HCT116 (cell line): ENCODE measurements around the gene C2orf92. TPM values are rescaled to one million over a fixed set of nuclear protein-coding genes. Genes with fewer than 3 reads are reported as not detected.

Experiments used
- ATAC-seq: fragments of 200-7000 bp; cut with Tn5 transposase; 2 replicates; pipeline ENCODE4 v1.9.1; 2020; ENCODE audit warnings: mild to moderate bottlenecking, moderate library complexity
- BruUV-seq: library from RNA; stranded (reverse); fragments of 400-500 nt; replicated peaks from 2 replicates; lab custom pipeline; 2021; lab: Mats Ljungman, UMichigan
- CTCF ChIA-PET: fragments of 300-600 bp; sonication (Branson Sonifier 250); formaldehyde crosslinking; loops from one replicate; lab custom pipeline; 2021; ENCODE audit warnings: antibody characterized with exemption; lab: Charles Lee
- POLR2A ChIA-PET: fragments of 300-600, 350-600 bp; sonication (Branson Sonifier 250); formaldehyde crosslinking; loops from one replicate; lab custom pipeline; 2021; ENCODE audit warnings: antibody characterized with exemption; lab: Charles Lee
- RAD21 ChIA-PET, 2 experiments: fragments of 300-600 bp; sonication (Branson Sonifier 250); formaldehyde crosslinking; loops; one replicate each; lab custom pipeline; 2023; ENCODE audit warnings: low total read pairs in 2 of 2; ENCODE audit not compliant: uncharacterized antibody in 2 of 2, unreplicated experiment in 2 of 2, low non-redundant PET in 1 of 2; lab: Charles Lee
- DNase-seq: peaks from one replicate; pipeline ENCODE4 v3.0.0-alpha.2; 2010; ENCODE audit warnings: low read depth, low spot score
- H2AFZ ChIP-seq: fragments of 200-600 bp; shearing (Covaris generic), sonication (generic); 2 replicates; pipeline ENCODE4 v1.6.1; 2017; ENCODE audit warnings: low read depth, mixed run types, mixed read lengths, antibody characterized with exemption, low read length; ENCODE audit not compliant: poor library complexity, severe bottlenecking
- H3K27ac ChIP-seq: 2 replicates; pipeline ENCODE4 v1.5.1; 2012; ENCODE audit warnings: low read depth, low read length
- H3K27me3 ChIP-seq: fragments of 200-600 bp; sonication (generic); 2 replicates; pipeline ENCODE4 v1.6.1; 2016; ENCODE audit warnings: mixed run types, low read length, mixed read lengths; ENCODE audit not compliant: insufficient read depth
- H3K36me3 ChIP-seq, 2 experiments: fragments of 200-500 bp in 1 of 2; fragments of 200-600 bp in 1 of 2; sonication (Bioruptor generic) in 1 of 2; sonication (generic) in 1 of 2; 2 replicates each; pipeline versions ENCODE4 v1.5.1 to v1.6.1; 2014 to 2016; ENCODE audit warnings: low read length in 2 of 2, inconsistent platforms in 1 of 2, mixed read lengths in 1 of 2, mixed run types in 1 of 2; ENCODE audit not compliant: insufficient read depth in 2 of 2, control insufficient read depth in 1 of 2
- H3K4me1 ChIP-seq, 2 experiments: fragments of 200-600 bp in 1 of 2; sonication (generic) in 1 of 2; 2 replicates each; pipeline versions ENCODE4 v1.5.1 to v1.6.1; 2012 to 2017; ENCODE audit warnings: low read length in 2 of 2, inconsistent platforms in 1 of 2, mild to moderate bottlenecking in 1 of 2, mixed read lengths in 1 of 2, mixed run types in 1 of 2, moderate library complexity in 1 of 2; ENCODE audit not compliant: insufficient read depth in 2 of 2, control insufficient read depth in 1 of 2
- H3K4me2 ChIP-seq: fragments of 200-600 bp; sonication (generic); 2 replicates; pipeline ENCODE4 v1.6.1; 2017; ENCODE audit warnings: mixed run types, low read length, mixed read lengths
- H3K4me3 ChIP-seq, 2 experiments: fragments of 200-600 bp in 1 of 2; sonication (generic) in 1 of 2; replicated peaks in 1 of 2; 2 replicates each; pipeline ENCODE4 v1.5.1; 2011 to 2016; ENCODE audit warnings: low read length in 2 of 2, control low read depth in 1 of 2, low read depth in 1 of 2, mild to moderate bottlenecking in 1 of 2, mixed read lengths in 1 of 2, mixed run types in 1 of 2
- H3K79me2 ChIP-seq: fragments of 200-600 bp; sonication (generic); 2 replicates; pipeline ENCODE4 v1.6.1; 2017; ENCODE audit warnings: mild to moderate bottlenecking, mixed run types, low read length, moderate library complexity, mixed read lengths; ENCODE audit not compliant: insufficient read depth
- H3K9ac ChIP-seq: fragments of 200-600 bp; sonication (generic); 2 replicates; pipeline ENCODE4 v1.6.1; 2016; ENCODE audit warnings: low read length, mixed read lengths
- H3K9me2 ChIP-seq: fragments of 200-600 bp; sonication (generic), shearing (Covaris generic); 2 replicates; pipeline ENCODE4 v1.6.1; 2017; ENCODE audit warnings: mixed run types, mild to moderate bottlenecking, moderate library complexity; ENCODE audit not compliant: insufficient read depth
- H3K9me3 ChIP-seq, 2 experiments: fragments of 200-500 bp in 1 of 2; fragments of 200-600 bp in 1 of 2; sonication (Bioruptor generic) in 1 of 2; sonication (generic) in 1 of 2; 2 replicates each; pipeline ENCODE4 v1.6.1; 2014 to 2017; ENCODE audit warnings: low read length in 2 of 2, mixed read lengths in 2 of 2, inconsistent platforms in 1 of 2, low read depth in 1 of 2, mild to moderate bottlenecking in 1 of 2, mixed run types in 1 of 2, moderate library complexity in 1 of 2; ENCODE audit not compliant: control insufficient read depth in 1 of 2, insufficient read depth in 1 of 2
- H4K20me1 ChIP-seq: fragments of 200-600 bp; sonication (generic), shearing (Covaris generic); 2 replicates; pipeline ENCODE4 v1.6.1; 2017; ENCODE audit warnings: mixed run types, mild to moderate bottlenecking, moderate library complexity; ENCODE audit not compliant: insufficient read depth
- EGR1 ChIP-seq: IDR thresholded peaks from 2 replicates; pipeline ENCODE4 v1.6.1; 2012; ENCODE audit warnings: low read depth
- ELF1 ChIP-seq: IDR thresholded peaks from 2 replicates; pipeline ENCODE4 v1.6.1; 2012; ENCODE audit warnings: low read depth, borderline replicate concordance
- EZH2 ChIP-seq: fragments of 200-600 bp; sonication (generic); IDR thresholded peaks from 2 replicates; pipeline ENCODE4 v1.6.1; 2017; ENCODE audit warnings: antibody characterized with exemption, mixed run types
- EZH2phosphoT487 ChIP-seq: fragments of 200-600 bp; IDR thresholded peaks from 2 replicates; pipeline ENCODE4 v1.6.1; 2018; ENCODE audit warnings: antibody characterized with exemption, borderline replicate concordance
- POLR2A ChIP-seq: IDR thresholded peaks from 2 replicates; pipeline ENCODE4 v1.7.0; 2011; ENCODE audit warnings: borderline replicate concordance; ENCODE audit not compliant: insufficient read depth, insufficient read length; ENCODE audit errors: extremely low read depth
- SIN3A ChIP-seq: IDR thresholded peaks from 2 replicates; pipeline ENCODE4 v1.6.1; 2012; ENCODE audit warnings: low read depth
- SP1 ChIP-seq: IDR thresholded peaks from 2 replicates; pipeline ENCODE4 v1.6.1; 2012; ENCODE audit warnings: low read depth
- SRF ChIP-seq: IDR thresholded peaks from 2 replicates; pipeline ENCODE4 v1.6.1; 2012; ENCODE audit warnings: low read depth
- TCF7L2 ChIP-seq: IDR thresholded peaks from 2 replicates; pipeline ENCODE4 v1.7.0; 2011; ENCODE audit warnings: borderline replicate concordance, inconsistent platforms; ENCODE audit not compliant: insufficient read depth, insufficient read length; ENCODE audit errors: extremely low read depth
- YY1 ChIP-seq: IDR thresholded peaks from 2 replicates; pipeline ENCODE4 v1.6.1; 2011; ENCODE audit warnings: low read length, low read depth, moderate library complexity, mild to moderate bottlenecking; ENCODE audit not compliant: insufficient replicate concordance; ENCODE audit errors: extremely low read depth
- ZFX ChIP-seq: fragments of 450-650 bp; IDR thresholded peaks from 2 replicates; pipeline ENCODE4 v1.6.1; 2017
- ZNF274 ChIP-seq: fragments of 200-500 bp; sonication (Bioruptor generic); IDR thresholded peaks from 2 replicates; pipeline ENCODE4 v1.6.1; 2014; ENCODE audit warnings: mild to moderate bottlenecking, low read depth, low read length, inconsistent platforms
- intact Hi-C: fragments of 100-400 bp; cut with micrococcal nuclease; formaldehyde crosslinking; loops from 2 replicates; pipeline ENCODE4 v1.10.0; 2022
- total RNA-seq: library from RNA; stranded (reverse); gene quantifications from one replicate; pipeline ENCODE4 v1.2.1, GENCODE V29; 2021; ENCODE audit not compliant: unreplicated experiment
- TF ChIP-seq, protein P1 (sequence below): IDR thresholded peaks from 2 replicates; pipeline ENCODE4 v1.6.1; 2012; ENCODE audit warnings: low read depth
- TF ChIP-seq, protein P2 (sequence below): IDR thresholded peaks from 2 replicates; pipeline ENCODE4 v1.6.1; 2011; ENCODE audit warnings: mild to moderate bottlenecking, low read length, moderate library complexity; ENCODE audit not compliant: insufficient replicate concordance; ENCODE audit errors: extremely low read depth

C2orf92 gene
- total RNA-seq, 1 experiment from 2014 or later: 3.0 TPM

DNA sequence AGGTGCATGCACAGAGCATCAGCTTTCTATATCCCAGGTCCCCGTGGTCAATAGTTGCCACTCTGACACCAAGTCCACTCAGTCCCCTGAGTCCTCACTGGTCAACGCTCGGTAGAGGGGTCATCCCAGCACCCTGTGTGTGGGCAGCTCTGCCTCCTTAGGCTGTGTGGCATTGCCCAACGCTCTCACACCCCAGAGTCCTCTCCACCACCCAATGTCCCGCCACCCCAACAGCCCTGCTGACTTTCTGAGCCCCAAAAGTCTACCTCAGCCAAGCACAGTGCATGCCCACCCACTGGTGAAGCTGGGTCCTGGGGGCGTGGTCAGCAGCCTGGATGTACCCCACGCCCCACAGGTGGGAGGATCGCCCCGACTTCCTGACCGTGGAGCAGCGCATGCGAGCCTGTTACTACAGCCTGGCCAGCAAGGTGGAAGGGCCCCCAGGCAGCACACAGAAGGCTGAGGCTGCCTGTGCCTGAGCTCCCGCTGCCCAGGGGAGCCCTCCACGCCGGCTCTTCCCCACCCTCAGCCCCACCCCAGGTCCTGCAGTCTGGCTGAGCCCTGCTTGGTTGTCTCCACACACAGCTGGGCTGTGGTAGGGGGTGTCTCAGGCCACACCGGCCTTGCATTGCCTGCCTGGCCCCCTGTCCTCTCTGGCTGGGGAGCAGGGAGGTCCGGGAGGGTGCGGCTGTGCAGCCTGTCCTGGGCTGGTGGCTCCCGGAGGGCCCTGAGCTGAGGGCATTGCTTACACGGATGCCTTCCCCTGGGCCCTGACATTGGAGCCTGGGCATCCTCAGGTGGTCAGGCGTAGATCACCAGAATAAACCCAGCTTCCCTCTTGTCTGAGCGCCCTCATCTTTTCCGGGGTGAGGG lies 69.7 kb downstream of the C2orf92 start:
- Histone ChIP-seq H4K20me1 (no peaks in the 10 kb centered on the region), H3K36me3 (no peaks in the 10 kb centered on the region)
- TF ChIP-seq, protein P1, sequence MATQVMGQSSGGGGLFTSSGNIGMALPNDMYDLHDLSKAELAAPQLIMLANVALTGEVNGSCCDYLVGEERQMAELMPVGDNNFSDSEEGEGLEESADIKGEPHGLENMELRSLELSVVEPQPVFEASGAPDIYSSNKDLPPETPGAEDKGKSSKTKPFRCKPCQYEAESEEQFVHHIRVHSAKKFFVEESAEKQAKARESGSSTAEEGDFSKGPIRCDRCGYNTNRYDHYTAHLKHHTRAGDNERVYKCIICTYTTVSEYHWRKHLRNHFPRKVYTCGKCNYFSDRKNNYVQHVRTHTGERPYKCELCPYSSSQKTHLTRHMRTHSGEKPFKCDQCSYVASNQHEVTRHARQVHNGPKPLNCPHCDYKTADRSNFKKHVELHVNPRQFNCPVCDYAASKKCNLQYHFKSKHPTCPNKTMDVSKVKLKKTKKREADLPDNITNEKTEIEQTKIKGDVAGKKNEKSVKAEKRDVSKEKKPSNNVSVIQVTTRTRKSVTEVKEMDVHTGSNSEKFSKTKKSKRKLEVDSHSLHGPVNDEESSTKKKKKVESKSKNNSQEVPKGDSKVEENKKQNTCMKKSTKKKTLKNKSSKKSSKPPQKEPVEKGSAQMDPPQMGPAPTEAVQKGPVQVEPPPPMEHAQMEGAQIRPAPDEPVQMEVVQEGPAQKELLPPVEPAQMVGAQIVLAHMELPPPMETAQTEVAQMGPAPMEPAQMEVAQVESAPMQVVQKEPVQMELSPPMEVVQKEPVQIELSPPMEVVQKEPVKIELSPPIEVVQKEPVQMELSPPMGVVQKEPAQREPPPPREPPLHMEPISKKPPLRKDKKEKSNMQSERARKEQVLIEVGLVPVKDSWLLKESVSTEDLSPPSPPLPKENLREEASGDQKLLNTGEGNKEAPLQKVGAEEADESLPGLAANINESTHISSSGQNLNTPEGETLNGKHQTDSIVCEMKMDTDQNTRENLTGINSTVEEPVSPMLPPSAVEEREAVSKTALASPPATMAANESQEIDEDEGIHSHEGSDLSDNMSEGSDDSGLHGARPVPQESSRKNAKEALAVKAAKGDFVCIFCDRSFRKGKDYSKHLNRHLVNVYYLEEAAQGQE: no peak
- TF ChIP-seq POLR2A (no peak), SIN3A (no peak), EZH2 (no peak), ELF1 (no peak), ZFX (no peak), SP1 (no peak), YY1 (no peak), SRF (no peak), EGR1 (no peak), ZNF274 (no peak), EZH2phosphoT487 (no peak), TCF7L2 (no peak)
- TF ChIP-seq, protein P2, sequence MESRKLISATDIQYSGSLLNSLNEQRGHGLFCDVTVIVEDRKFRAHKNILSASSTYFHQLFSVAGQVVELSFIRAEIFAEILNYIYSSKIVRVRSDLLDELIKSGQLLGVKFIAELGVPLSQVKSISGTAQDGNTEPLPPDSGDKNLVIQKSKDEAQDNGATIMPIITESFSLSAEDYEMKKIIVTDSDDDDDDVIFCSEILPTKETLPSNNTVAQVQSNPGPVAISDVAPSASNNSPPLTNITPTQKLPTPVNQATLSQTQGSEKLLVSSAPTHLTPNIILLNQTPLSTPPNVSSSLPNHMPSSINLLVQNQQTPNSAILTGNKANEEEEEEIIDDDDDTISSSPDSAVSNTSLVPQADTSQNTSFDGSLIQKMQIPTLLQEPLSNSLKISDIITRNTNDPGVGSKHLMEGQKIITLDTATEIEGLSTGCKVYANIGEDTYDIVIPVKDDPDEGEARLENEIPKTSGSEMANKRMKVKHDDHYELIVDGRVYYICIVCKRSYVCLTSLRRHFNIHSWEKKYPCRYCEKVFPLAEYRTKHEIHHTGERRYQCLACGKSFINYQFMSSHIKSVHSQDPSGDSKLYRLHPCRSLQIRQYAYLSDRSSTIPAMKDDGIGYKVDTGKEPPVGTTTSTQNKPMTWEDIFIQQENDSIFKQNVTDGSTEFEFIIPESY: no peak
- TF ChIP-seq, all 23 proteins: peak for 0
- POLR2A ChIA-PET: no interaction called here
- no peak overlapping the region for H3K4me3 ChIP-seq
- H3K9ac ChIP-seq: no peak overlapping the region
- no TSS peak for BruUV-seq
- intact Hi-C loops: no loop called here
- H3K9me3 ChIP-seq: no peaks in the 10 kb centered on the region
- ATAC-seq (no peak), DNase-seq (no peak)
- H3K79me2 ChIP-seq: no peaks in the 10 kb centered on the region
- H3K27me3 ChIP-seq: no peaks in the 10 kb centered on the region
- peaks cover 0 to 18% of the 10 kb centered on the region in 2 experiments; a peak in 2 of 4 replicates for H3K4me1 ChIP-seq
- no peaks in the 10 kb centered on the region for H3K9me2 ChIP-seq
- RAD21 ChIA-PET: no interaction called here
- H2AFZ ChIP-seq: no peak overlapping the region
- CTCF ChIA-PET: interaction anchor here (1.3 to 2.4 kb wide), 3 partner anchors 9 to 645 kb away, joined by 3 to 19 read pairs (median 12); no protein-coding TSS in a partner anchor
- H3K4me2 ChIP-seq: no peak overlapping the region
- H3K27ac ChIP-seq: no peak overlapping the region
